Urinary bladder (tissue), 4 donors: ENCODE data around the gene LETM1. TPM values are rescaled to one million over a fixed set of nuclear protein-coding genes. Genes with fewer than 3 reads are reported as not detected.

Source experiments
- DNase-seq: peaks from one replicate; pipeline ENCODE4 v3.0.0-alpha.2; 2015; ENCODE audit errors: extremely low spot score
- H3K27ac ChIP-seq: one replicate; pipeline ENCODE4 v1.5.1; 2013; ENCODE audit warnings: low read depth, mild to moderate bottlenecking, moderate library complexity
- H3K36me3 ChIP-seq: one replicate; pipeline ENCODE4 v1.6.1; 2013; ENCODE audit warnings: mild to moderate bottlenecking, moderate library complexity; ENCODE audit not compliant: insufficient read depth
- H3K4me1 ChIP-seq: one replicate; pipeline ENCODE4 v1.6.1; 2013; ENCODE audit warnings: mild to moderate bottlenecking, moderate library complexity; ENCODE audit not compliant: insufficient read depth
- H3K4me3 ChIP-seq: one replicate; pipeline ENCODE4 v1.5.1; 2013; ENCODE audit warnings: low read depth, low read length
- WGBS: extraction: QIAGEN DNeasy Blood & Tissue Kit; methylation state at CpG from one replicate; pipeline ENCODE4 v1.1.7; 2013; 5-methylcytosine and 5-hydroxymethylcytosine counted together
- polyA plus RNA-seq: library from polyadenylated mRNA; stranded (reverse); fragments of 200-250 nt; gene quantifications from one replicate; pipeline ENCODE4 v1.2.3, GENCODE V29; 2013
- total RNA-seq: library from RNA; depleted of rRNA; stranded (reverse); fragments of >200 nt; gene quantifications from one replicate; pipeline ENCODE4 v1.2.3, GENCODE V29; 2014
- donor health status: healthy with polysubstance abuse.
- donor health status: healthy.

The LETM1 gene
- total and polyA plus RNA-seq, 2 donors, result 15.6 to 19.0 TPM

DNA sequence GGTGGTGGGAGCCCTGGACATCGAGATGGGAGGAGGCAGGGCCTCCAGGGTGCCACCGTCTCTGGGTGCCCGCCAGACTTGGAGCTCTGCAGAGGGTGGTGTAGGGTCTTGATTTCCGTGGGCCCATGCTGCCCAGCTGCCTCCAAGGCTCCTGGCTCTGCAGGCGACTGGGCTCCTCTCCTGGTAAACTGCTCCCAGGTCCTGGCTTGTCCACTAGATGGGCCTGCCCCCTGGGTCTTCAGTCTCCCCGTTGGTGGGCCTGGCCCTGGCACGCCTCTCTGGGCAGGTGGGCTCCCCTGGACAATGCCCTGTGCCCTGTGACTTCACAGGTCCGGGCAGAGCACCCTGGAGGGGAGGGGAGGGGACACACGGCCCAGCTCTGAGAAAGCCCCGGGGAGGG lies 55.2 kb downstream of the LETM1 start:
- 83% methylated on average over 10 of the region's 10 CpGs for WGBS

DNA sequence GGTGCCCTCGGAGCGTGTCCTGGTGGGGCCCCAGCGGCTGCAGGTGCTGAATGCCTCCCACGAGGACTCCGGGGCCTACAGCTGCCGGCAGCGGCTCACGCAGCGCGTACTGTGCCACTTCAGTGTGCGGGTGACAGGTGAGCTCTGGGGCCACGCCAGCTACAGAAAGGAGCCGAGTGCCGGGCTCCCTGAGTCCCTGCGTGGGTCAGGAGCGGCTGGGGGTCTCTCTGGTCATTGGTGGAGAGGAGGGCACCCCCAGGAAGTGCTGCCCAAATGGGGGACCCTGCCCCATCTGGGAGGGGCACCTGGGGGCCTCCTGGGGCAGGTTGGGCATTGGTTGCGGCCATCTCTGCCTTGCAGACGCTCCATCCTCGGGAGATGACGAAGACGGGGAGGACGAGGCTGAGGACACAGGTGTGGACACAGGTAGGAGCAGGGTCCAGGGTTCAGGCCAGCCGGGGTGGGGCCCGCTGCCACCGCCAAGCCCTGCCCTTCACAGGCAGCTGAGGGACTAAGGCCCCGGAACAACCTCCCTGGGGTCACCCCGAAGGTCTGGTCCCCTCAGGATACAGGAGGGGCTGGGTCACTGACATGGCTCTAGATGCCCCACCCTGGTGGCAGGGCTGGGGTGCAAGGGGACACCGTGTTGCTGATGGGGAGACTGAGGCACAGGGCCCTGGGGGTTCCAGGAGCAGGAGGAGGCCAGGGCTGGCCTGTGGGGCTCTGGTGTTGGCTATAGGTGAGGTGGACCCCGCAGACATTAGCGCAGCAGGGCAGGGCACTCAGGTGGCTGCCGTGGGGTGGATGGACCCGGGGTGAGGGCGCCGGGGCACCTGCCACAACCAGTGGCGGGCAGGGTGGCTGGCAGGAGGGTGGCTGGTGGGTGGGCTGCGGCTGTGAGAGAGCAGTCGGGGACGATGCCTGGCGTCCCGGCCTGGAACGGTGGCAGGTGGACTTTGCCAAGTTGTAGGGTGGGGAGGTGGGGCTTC lies 56.3 kb downstream of the LETM1 start:
- Histone ChIP-seq H3K4me1 (no peaks in the 10 kb centered on the region), H3K4me3 (no peak overlapping the region), H3K36me3 (peaks cover 3% of the 10 kb centered on the region), H3K27ac (no peak overlapping the region)
- 95% methylated on average over 41 of the region's 41 CpGs for WGBS
- DNase-seq, result no peak

More for the DNA sequence above, 55.2 kb downstream of the LETM1 start:
- DNase-seq, result no peak
- Histone ChIP-seq H3K27ac (no peak overlapping the region), H3K36me3 (peaks cover 3% of the 10 kb centered on the region), H3K4me1 (no peaks in the 10 kb centered on the region), H3K4me3 (no peak overlapping the region)

DNA sequence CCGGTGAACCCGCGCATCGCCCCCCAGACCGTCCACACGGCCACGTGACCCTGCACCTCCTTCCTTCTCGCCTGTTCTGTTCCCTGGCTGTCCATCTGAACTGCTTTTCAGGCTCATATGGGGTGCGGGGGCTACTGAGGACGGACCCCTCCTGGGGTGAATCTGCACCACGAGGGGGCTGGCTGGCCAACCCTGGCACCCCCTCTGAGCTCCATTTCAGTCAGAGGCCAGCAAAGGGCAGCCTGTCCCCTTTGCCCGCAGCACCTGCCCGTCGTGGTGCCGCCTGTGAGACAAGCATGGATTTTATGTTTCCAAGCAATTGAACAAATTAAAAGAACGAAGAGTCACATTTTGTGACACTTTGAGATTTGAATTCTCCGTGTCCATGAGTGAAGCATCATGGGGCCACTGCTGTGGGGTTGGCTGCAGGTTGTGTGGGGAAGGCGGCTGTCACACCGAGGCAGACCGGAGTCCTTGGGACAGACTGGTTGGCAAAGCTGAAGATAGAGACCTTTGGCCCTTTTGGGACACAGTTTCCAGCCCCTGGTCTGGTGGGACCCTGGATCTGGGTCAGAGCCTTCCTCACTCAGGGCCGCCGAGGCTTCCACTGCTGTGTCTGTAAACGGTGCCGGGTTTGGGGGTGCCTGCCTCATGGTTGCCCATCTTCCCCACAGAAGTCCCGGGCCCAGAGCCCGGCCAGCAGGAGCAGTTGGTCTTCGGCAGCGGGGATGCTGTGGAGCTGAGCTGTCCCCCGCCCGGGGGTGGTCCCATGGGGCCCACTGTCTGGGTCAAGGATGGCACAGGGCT lies 57.2 kb downstream of the LETM1 start:
- Histone ChIP-seq H3K36me3 (peaks cover 3% of the 10 kb centered on the region), H3K27ac (no peak overlapping the region), H3K4me3 (no peak overlapping the region), H3K4me1 (no peaks in the 10 kb centered on the region)
- 90% methylated on average over 30 of the region's 30 CpGs for WGBS
- no peak for DNase-seq

DNA sequence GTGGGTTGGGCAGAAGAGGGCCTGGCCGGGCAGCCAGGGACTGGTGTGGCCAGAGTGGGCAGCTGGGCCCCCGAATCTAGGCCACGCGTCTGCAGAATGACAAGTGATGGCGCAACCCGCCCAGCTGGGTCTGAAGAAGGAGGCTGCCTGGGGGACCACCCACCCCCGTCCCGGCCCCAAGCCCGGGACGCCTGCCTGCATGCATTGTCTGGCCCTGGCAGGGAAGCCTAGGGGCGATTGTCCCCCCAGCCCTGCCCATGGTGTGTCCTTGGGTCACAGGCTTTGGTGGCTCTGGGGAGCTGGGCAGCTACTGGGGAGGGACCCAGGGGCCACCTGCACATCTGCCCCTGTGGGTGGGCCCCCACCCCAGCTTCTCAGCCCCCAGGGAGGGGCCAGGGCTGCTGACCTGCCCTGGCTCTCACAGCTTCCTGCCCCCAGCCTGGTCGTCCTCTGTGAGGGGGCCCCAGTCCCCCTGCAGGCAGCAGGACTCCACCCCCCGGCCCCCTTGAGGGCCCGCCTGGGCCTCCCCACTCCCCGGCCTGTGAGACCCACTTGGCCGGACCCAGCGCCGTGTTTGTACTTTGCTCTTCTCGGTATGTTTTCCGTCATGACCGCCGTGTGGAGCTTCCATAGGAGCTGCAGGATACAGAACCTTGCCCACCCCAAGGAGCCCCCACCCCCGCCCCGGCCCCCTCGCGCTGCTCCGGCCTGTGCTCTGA lies 57.9 kb downstream of the LETM1 start:
- no peaks in the 10 kb centered on the region for H3K36me3 ChIP-seq
- DNase-seq, result no peak
- WGBS, result 85% methylated on average over 27 of the region's 27 CpGs
- H3K4me3 ChIP-seq, result no peak overlapping the region
- H3K4me1 ChIP-seq, result no peaks in the 10 kb centered on the region
- H3K27ac ChIP-seq, result no peak overlapping the region

- Histone ChIP-seq H3K4me1 (no peaks in the 10 kb centered on the region), H3K36me3 (no peaks in the 10 kb centered on the region), H3K4me3 (no peak overlapping the region), H3K27ac (no peak overlapping the region)
- 87% methylated on average over 16 of the region's 16 CpGs for WGBS
- DNase-seq, result no peak
These were observed 58.6 kb downstream of the LETM1 start for GRCh38 chr4:1797298-1797860.

- 93% methylated on average over 14 of the region's 14 CpGs for WGBS
- no peak overlapping the region for H3K27ac ChIP-seq
- H3K36me3 ChIP-seq, result no peaks in the 10 kb centered on the region
- no peak overlapping the region for H3K4me3 ChIP-seq
- H3K4me1 ChIP-seq, result no peaks in the 10 kb centered on the region
- no peak for DNase-seq
These were observed 59.3 kb downstream of the LETM1 start for GRCh38 chr4:1796486-1797204.

DNA sequence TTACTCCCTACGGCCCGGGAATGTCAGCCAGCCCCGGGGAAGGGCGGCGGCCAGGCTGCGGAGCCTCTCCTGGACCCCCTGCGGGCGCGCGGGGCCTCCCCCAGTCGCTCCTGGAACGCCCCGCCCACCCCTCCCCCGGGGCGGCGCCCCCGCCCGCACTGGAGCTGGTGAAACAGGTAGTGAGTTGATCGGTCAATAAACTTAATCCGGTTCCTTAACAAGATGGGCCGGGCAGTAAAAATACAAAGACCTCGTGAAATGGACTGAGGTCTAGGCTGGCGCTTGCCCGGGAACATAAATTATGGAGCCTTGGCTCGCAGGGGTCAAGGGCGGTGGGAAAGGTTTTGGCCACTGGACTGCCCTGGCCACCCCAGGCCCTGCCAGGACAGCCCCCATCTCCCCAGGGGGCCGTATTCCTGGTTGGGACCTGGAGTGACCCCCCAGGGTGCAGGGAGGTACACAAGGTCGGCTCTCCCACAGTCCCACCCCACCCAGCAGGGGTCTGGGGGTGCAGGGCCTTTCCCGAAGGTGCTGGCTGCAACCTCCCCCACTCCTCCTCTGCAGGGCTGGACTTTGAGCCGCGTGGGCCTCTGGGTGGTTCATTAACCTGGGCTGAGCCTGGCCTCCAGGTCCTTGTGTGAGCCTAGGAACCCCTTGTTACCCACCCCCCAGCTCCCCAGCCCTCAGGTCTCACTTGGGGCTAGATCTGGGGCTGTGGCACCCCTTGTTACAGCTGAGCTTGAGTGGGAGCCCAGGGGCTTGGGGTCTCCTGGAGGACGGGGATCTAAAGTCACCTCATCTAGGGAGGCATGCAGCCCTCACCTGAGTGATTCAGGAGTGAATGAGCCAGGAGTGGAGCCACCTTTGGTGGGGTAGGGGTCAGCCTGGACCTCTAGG lies 60.4 kb downstream of the LETM1 start:
- no peak for DNase-seq
- no peaks in the 10 kb centered on the region for H3K4me1 ChIP-seq
- H3K27ac ChIP-seq, result no peak overlapping the region
- H3K4me3 ChIP-seq, result peak overlapping the region; percentile 81
- no peaks in the 10 kb centered on the region for H3K36me3 ChIP-seq
- 28% methylated on average over 32 of the region's 32 CpGs for WGBS

- no peaks in the 10 kb centered on the region for H3K36me3 ChIP-seq
- no peaks in the 10 kb centered on the region for H3K4me1 ChIP-seq
- peak overlapping the region; percentile 81 for H3K4me3 ChIP-seq
- WGBS, result 1% methylated on average over 68 of the region's 68 CpGs
- DNase-seq, result no peak
- H3K27ac ChIP-seq, result no peak overlapping the region
These were observed 61.1 kb downstream of the LETM1 start for GRCh38 chr4:1794809-1795298.

DNA sequence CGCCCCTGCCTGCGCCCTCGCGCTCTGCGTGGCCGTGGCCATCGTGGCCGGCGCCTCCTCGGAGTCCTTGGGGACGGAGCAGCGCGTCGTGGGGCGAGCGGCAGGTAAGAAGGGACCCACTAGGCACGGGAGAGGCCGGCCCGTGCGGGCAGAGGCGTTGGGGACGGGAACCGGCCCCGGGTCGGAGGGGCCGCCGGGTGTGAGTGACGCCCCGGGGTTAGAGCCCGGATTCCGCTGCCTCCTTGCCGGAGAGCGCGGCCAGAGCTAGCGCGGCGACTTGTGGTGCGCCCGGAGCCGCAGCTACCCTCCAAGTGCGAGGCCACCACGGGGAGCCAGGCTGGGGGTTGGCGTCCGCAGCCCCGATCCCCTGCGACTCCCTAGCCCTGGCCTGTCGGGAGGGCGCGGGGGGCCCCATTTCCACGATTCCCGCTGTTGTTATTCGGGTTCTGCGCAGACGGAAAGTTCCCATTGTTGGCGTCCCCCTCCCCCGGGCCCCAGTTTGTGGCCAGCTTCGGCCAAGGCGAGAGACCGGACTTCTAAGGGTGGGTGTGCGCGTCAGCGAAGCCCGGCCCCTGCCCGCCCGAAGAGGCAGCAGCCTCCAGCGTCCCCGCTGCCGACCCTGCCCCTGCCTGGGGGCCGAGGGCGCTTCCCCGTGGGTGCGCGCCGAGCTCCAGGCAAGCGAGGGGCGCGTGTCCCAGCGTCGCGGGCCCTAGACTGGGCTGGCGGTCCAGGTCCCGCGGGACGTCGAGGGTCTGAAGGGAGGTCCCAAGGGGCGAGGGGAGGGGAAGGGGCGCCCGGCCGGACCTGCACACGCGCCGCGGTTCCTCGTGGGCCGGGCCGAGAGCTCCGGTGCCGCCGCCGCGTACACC lies 61.8 kb downstream of the LETM1 start:
- Histone ChIP-seq H3K4me1 (no peaks in the 10 kb centered on the region), H3K36me3 (no peaks in the 10 kb centered on the region), H3K4me3 (peak overlapping the region; percentile 81), H3K27ac (peak overlapping the region; percentile 59)
- under 1% methylated on average over 101 of the region's 101 CpGs for WGBS
- no peak for DNase-seq

DNA sequence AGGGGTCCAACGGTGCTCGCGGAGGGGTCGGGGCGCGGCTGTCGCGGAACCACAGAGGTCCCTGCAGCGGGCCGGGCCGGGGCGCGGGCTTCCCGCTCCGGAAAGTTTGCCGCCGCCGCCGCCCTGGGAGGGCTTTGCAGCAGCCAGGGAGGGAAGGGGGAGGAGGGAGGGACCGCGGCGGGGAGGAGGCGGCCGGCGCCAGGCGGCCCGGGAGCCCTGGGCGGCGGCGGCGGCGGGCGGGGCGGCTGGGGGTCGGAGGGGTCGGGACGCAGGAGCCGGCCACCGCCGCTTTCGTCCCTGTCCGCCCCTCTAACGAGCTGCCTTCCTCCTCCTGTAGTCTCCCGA lies 62.5 kb downstream of the LETM1 start:
- no peak overlapping the region for H3K27ac ChIP-seq
- under 1% methylated on average over 44 of the region's 44 CpGs for WGBS
- no peaks in the 10 kb centered on the region for H3K4me1 ChIP-seq
- DNase-seq, result no peak
- H3K36me3 ChIP-seq, result no peaks in the 10 kb centered on the region
- peak overlapping the region; percentile 81 for H3K4me3 ChIP-seq

GRCh38 chr4:1792832-1793495 lies 63.0 kb downstream of the LETM1 start, which contains the start of gene FGFR3:
FGFR3 (plus strand) TSS chr4:1793293; CDS start chr4:1793935, 642 bp downstream.
- 2% methylated on average over 95 of the region's 95 CpGs for WGBS
- no peak for DNase-seq
- Histone ChIP-seq H3K36me3 (no peaks in the 10 kb centered on the region), H3K4me3 (peak within 1 kb of the TSS; percentile 81), H3K4me1 (no peaks in the 10 kb centered on the region), H3K27ac (peak within 1 kb of the TSS; percentile 59)
